NCI-H1417 treated with DMSO at 0.1 percent for 48 hours (cell line): ENCODE data around the gene CYYR1.

Source experiments
- DNase-seq: peaks from one replicate; lab custom pipeline; 2025; lab: John Stamatoyannopoulos, UW

CYYR1 gene

GRCh38 chr21:26572702-26573381 lies at the start of gene CYYR1:
CYYR1 (minus strand) TSS chr21:26573286; CDS start chr21:26572940, 346 bp downstream.
- DNase-seq, result no peak

GRCh38 chr21:26617176-26617575 lies 44.1 kb upstream of the CYYR1 start:
- no peak for DNase-seq

GRCh38 chr21:26614251-26614650 lies 41.2 kb upstream of the CYYR1 start:
- no peak for DNase-seq

GRCh38 chr21:26599261-26599660 lies 26.2 kb upstream of the CYYR1 start:
- DNase-seq, result no peak

GRCh38 chr21:26597981-26598380 lies 24.9 kb upstream of the CYYR1 start:
- no peak for DNase-seq

GRCh38 chr21:26597031-26597430 lies 23.9 kb upstream of the CYYR1 start:
- DNase-seq, result no peak

GRCh38 chr21:26595971-26596370 lies 22.9 kb upstream of the CYYR1 start:
- no peak for DNase-seq

GRCh38 chr21:26593800-26594199 lies 20.7 kb upstream of the CYYR1 start:
- no peak for DNase-seq

GRCh38 chr21:26591543-26591942 lies 18.5 kb upstream of the CYYR1 start:
- no peak for DNase-seq

GRCh38 chr21:26588446-26588845 lies 15.4 kb upstream of the CYYR1 start:
- no peak for DNase-seq

- no peak for DNase-seq
Measured at GRCh38 chr21:26587736-26588201, 14.7 kb upstream of the CYYR1 start.

GRCh38 chr21:26583769-26584168 lies 10.7 kb upstream of the CYYR1 start:
- DNase-seq, result no peak

- no peak for DNase-seq
Measured at GRCh38 chr21:26581818-26582217, 8.7 kb upstream of the CYYR1 start.

GRCh38 chr21:26572076-26572701 lies 897 bp downstream of the CYYR1 start:
- no peak for DNase-seq

GRCh38 chr21:26570203-26570602 lies 2.9 kb downstream of the CYYR1 start:
- no peak for DNase-seq

GRCh38 chr21:26565546-26565945 lies 7.5 kb downstream of the CYYR1 start:
- no peak for DNase-seq

- DNase-seq, result no peak
Measured at GRCh38 chr21:26565111-26565510, 8.0 kb downstream of the CYYR1 start.

- DNase-seq, result no peak
Measured at GRCh38 chr21:26563856-26564503, 9.1 kb downstream of the CYYR1 start.

- no peak for DNase-seq
Measured at GRCh38 chr21:26560612-26561011, 12.5 kb downstream of the CYYR1 start.

- no peak for DNase-seq
Measured at GRCh38 chr21:26559099-26559498, 14.0 kb downstream of the CYYR1 start.

GRCh38 chr21:26557106-26557505 lies 16.0 kb downstream of the CYYR1 start:
- no peak for DNase-seq

- no peak for DNase-seq
Measured at GRCh38 chr21:26555540-26556146, 17.4 kb downstream of the CYYR1 start.

- peak; percentile 65 for DNase-seq
Measured at GRCh38 chr21:26554365-26554764, 18.7 kb downstream of the CYYR1 start.
